ENCODE data around the gene ZSWIM6.

DNA sequence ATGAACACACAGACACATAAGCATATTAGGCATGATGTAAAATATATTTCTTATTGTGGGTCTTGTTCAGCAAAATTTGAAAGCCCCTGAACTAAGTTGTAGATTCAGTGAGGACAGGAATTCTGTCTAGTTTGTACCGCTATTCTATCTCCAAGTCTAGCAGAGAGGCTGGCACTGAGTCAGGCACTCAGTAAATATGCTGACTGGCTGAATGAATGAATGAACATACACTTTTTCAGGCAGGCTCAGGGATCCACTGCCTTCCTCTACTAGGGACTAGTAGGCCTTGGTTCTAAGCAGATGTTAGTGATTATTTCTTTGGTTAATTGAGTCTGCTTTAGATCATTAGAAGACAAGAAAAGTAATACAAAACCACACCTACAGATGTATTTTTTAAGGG lies 157.5 kb downstream of the ZSWIM6 start:
- TF ChIP-seq, protein P1, sequence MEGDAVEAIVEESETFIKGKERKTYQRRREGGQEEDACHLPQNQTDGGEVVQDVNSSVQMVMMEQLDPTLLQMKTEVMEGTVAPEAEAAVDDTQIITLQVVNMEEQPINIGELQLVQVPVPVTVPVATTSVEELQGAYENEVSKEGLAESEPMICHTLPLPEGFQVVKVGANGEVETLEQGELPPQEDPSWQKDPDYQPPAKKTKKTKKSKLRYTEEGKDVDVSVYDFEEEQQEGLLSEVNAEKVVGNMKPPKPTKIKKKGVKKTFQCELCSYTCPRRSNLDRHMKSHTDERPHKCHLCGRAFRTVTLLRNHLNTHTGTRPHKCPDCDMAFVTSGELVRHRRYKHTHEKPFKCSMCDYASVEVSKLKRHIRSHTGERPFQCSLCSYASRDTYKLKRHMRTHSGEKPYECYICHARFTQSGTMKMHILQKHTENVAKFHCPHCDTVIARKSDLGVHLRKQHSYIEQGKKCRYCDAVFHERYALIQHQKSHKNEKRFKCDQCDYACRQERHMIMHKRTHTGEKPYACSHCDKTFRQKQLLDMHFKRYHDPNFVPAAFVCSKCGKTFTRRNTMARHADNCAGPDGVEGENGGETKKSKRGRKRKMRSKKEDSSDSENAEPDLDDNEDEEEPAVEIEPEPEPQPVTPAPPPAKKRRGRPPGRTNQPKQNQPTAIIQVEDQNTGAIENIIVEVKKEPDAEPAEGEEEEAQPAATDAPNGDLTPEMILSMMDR (IDR thresholded peaks at IDR 0.05): no peak
- no peak for TF ChIP-seq SIN3A (IDR thresholded peaks at IDR 0.05; ENCODE audit: borderline replicate concordance, insufficient read depth, low read depth, low read length)
